AG04450 (cell line): ENCODE measurements around the gene SUPT16H. TPM values are rescaled to one million over a fixed set of nuclear protein-coding genes. Genes with fewer than 3 reads are reported as not detected.

Experiments
- CTCF ChIA-PET: fragments of 300-600, 350-600 bp; formaldehyde crosslinking; extraction: SDS; loops from one replicate; lab custom pipeline; 2022; ENCODE audit warnings: antibody characterized with exemption, inconsistent platforms; lab: Charles Lee
- POLR2A ChIA-PET: fragments of 350-600 bp; formaldehyde crosslinking; extraction: SDS; loops from one replicate; lab custom pipeline; 2021; ENCODE audit warnings: antibody characterized with exemption, inconsistent platforms; lab: Yijun Ruan, JAX
- DNase-seq: peaks from one replicate; pipeline ENCODE4 v3.0.0-alpha.2; 2011; ENCODE audit warnings: low read depth, low spot score
- H3K27ac ChIP-seq: one replicate; pipeline ENCODE4 v1.5.1; 2012; ENCODE audit warnings: low read depth, low read length, control low read depth
- H3K27me3 ChIP-seq: one replicate; pipeline ENCODE4 v1.6.0; 2012; ENCODE audit warnings: low read length; ENCODE audit not compliant: control insufficient read depth, insufficient read depth
- H3K4me3 ChIP-seq: 2 replicates; pipeline ENCODE4 v1.5.1; 2011; ENCODE audit warnings: mild to moderate bottlenecking, low read depth, low read length, control low read depth
- H3K9me3 ChIP-seq: 2 replicates; pipeline ENCODE4 v1.5.1; 2012; ENCODE audit warnings: low read length; ENCODE audit not compliant: control insufficient read depth, insufficient read depth
- CTCF ChIP-seq: IDR thresholded peaks from 2 replicates; pipeline ENCODE4 v1.5.1; 2011; ENCODE audit warnings: low read depth, low read length, control low read depth, inconsistent platforms
- polyA minus RNA-seq: library from RNA; depleted of rRNA, polyadenylated mRNA; stranded (reverse); fragments of >200 nt; gene quantifications from 2 replicates; pipeline ENCODE4 v1.2.3, GENCODE V29; 2011; rRNA and poly(A)+ RNA removed
- polyA plus RNA-seq: library from polyadenylated mRNA; depleted of rRNA; stranded (reverse); fragments of >200 nt; gene quantifications from 2 replicates; pipeline ENCODE4 v1.2.3, GENCODE V29; 2011; rRNA removed

The SUPT16H gene
- polyA plus RNA-seq (69.7 and 70.7 TPM in 2 replicates), polyA minus RNA-seq (71.8 and 89.3 TPM in 2 replicates)

GRCh38 chr14:21383848-21384493 lies at the start of gene SUPT16H:
SUPT16H (minus strand) TSS chr14:21384019; CDS start chr14:21383927, 92 bp downstream.
- H3K4me3 ChIP-seq, result peak within 1 kb of the TSS; percentile 94
- H3K27me3 ChIP-seq, result no peaks in the 10 kb centered on the region
- H3K27ac ChIP-seq, result peak within 1 kb of the TSS; percentile 95
- no peaks in the 10 kb centered on the region for H3K9me3 ChIP-seq
- DNase-seq, result peak; percentile 91
- CTCF ChIA-PET, result interaction anchor here (0.7 kb wide), 1 partner anchor 72 kb away, joined by 3 read pairs; the partner anchor contains the start of gene CHD8
- POLR2A ChIA-PET, result interaction anchor here (0.6 to 1.0 kb wide), 5 partner anchors 53 to 313 kb away, joined by 3 to 7 read pairs (median 5); partner anchors contain the start of gene METTL3
- no peak for TF ChIP-seq CTCF

DNA sequence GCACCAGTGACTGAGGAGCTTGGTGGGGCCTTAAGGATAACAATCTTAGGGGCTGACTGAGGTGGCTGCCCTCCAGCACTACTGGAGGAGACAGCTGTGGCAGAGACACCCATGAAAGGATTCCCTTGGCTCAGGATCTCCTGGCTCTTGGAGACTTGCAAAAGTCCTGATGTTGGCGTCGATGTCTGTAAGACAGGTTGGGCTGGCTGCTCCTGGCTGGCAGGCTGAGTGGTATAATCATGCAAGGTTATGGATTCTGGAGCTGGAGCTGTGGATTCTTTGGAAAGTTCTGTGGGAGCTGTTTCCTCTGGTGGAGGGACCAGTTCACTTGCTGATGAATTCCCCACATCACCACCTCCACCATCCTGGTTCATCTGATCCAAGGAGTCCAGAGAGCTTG lies 47.3 kb upstream of the SUPT16H start:
- Histone ChIP-seq H3K4me3 (no peak overlapping the region), H3K27me3 (no peaks in the 10 kb centered on the region), H3K27ac (no peak overlapping the region), H3K9me3 (no peaks in the 10 kb centered on the region)
- ChIA-PET CTCF (interaction anchor here (1.3 kb wide), 1 partner anchor 128 kb away, joined by 3 read pairs; no protein-coding TSS in a partner anchor), POLR2A (no interaction called here)
- no peak for DNase-seq
- TF ChIP-seq CTCF, result no peak

DNA sequence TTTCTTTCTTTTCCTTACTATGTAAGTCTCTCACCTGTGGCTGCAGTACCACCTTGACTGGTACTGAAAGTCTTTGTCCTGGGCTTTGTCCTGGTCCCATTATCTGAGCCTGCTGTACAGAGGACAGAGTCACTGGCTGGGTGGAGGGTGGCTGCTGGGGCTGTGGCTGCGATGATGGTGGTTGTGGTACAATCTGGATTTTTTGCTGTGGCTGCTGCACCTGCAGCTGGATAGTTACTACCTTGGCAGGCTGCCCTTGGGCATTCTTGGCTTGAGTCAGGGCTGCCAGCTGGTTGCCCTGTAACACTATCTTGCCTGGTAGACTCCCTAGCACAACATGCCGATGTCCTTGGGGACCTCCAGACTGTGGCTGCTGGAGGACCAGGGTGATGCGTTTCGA lies 45.1 kb upstream of the SUPT16H start:
- CTCF ChIA-PET, result no interaction called here
- no peaks in the 10 kb centered on the region for H3K9me3 ChIP-seq
- no peak for DNase-seq
- POLR2A ChIA-PET, result no interaction called here
- no peak overlapping the region for H3K4me3 ChIP-seq
- no peaks in the 10 kb centered on the region for H3K27me3 ChIP-seq
- no peak for TF ChIP-seq CTCF
- no peak overlapping the region for H3K27ac ChIP-seq

- H3K4me3 ChIP-seq, result no peak overlapping the region
- H3K9me3 ChIP-seq, result no peaks in the 10 kb centered on the region
- H3K27ac ChIP-seq, result no peak overlapping the region
- TF ChIP-seq CTCF, result no peak
- no peaks in the 10 kb centered on the region for H3K27me3 ChIP-seq
- no peak for DNase-seq
- POLR2A ChIA-PET, result interaction anchor here (0.7 kb wide), 1 partner anchor 30 kb away, joined by 8 read pairs; the partner anchor contains the start of gene CHD8
- CTCF ChIA-PET, result interaction anchor here (0.6 kb wide), 1 partner anchor 1643 kb away, joined by 3 read pairs; no protein-coding TSS in a partner anchor
These were observed 42.9 kb upstream of the SUPT16H start for GRCh38 chr14:21426692-21427091.

DNA sequence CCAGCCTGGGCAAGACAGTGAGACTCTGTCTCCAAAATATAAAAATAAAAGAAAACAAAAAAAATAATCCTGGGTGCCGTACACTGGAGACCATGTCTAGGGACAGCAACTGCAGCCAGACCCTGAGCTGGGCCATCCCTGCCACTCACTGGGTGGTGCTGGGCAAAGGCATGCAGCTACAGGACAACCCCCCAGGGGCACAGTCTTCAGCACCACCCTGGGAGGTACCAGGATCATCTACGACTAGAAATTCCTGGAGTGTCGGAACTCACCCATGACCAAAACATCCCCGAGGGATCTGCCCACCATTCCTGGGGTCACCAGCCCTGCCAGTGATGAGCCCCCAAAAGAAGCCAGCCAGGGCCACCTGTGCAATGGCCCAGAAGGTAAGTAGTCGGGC lies 35.7 kb upstream of the SUPT16H start:
- Histone ChIP-seq H3K27me3 (no peaks in the 10 kb centered on the region), H3K4me3 (no peak overlapping the region), H3K27ac (no peak overlapping the region), H3K9me3 (no peaks in the 10 kb centered on the region; the same call in 1 of the 2 replicates)
- DNase-seq, result no peak
- no peak for TF ChIP-seq CTCF
- POLR2A ChIA-PET, result no interaction called here
- CTCF ChIA-PET, result no interaction called here
